PC-3 (cell line): ENCODE data around the gene SLC6A7. TPM values are rescaled to one million over a fixed set of nuclear protein-coding genes. Genes with fewer than 3 reads are reported as not detected.

ENCODE experiments used
- ATAC-seq: fragments of 200-7000 bp; cut with Tn5 transposase; 2 replicates; pipeline ENCODE4 v1.9.1; 2020; ENCODE audit warnings: mild to moderate bottlenecking, moderate library complexity
- BruUV-seq: library from RNA; stranded (reverse); fragments of 400-500 nt; replicated peaks from 2 replicates; lab custom pipeline; 2021; lab: Mats Ljungman, UMichigan
- CTCF ChIA-PET: fragments of 300-600 bp; sonication (Branson Sonifier 250); formaldehyde crosslinking; loops from one replicate; lab custom pipeline; 2022; ENCODE audit warnings: antibody characterized with exemption; lab: Charles Lee
- POLR2A ChIA-PET: fragments of 300-600 bp; sonication (Branson Sonifier 250); formaldehyde crosslinking; loops from one replicate; lab custom pipeline; 2022; ENCODE audit warnings: antibody characterized with exemption; ENCODE audit not compliant: unreplicated experiment; lab: Charles Lee
- DNase-seq: peaks from one replicate; pipeline ENCODE4 v3.0.0-alpha.2; 2015
- H2AFZ ChIP-seq: fragments of 300-600 bp; sonication (generic); 2 replicates; pipeline ENCODE4 v1.6.0; 2016; ENCODE audit warnings: antibody characterized with exemption, low read length
- H3F3A ChIP-seq: fragments of 300-600 bp; sonication (generic); one replicate; pipeline ENCODE4 v1.6.0; 2017; ENCODE audit warnings: antibody characterized with exemption, low read length, control low read depth, mild to moderate bottlenecking; ENCODE audit not compliant: unreplicated experiment
- H3K27ac ChIP-seq: fragments of 300-600 bp; sonication (generic); 2 replicates; pipeline ENCODE4 v1.5.1; 2016; ENCODE audit warnings: mild to moderate bottlenecking, low read length
- H3K27me3 ChIP-seq: fragments of 300-600 bp; sonication (generic); 2 replicates; pipeline ENCODE4 v1.6.1; 2016; ENCODE audit warnings: low read length, mixed read lengths
- H3K36me3 ChIP-seq: fragments of 300-600 bp; sonication (generic); 2 replicates; pipeline ENCODE4 v1.6.1; 2016; ENCODE audit warnings: low read depth, mixed run types, low read length, mixed read lengths
- H3K4me1 ChIP-seq: fragments of 300-600 bp; sonication (generic); 2 replicates; pipeline ENCODE4 v1.5.1; 2016; ENCODE audit warnings: low read length; ENCODE audit not compliant: insufficient read depth
- H3K4me2 ChIP-seq: fragments of 300-600 bp; sonication (generic); 2 replicates; pipeline ENCODE4 v1.6.0; 2016; ENCODE audit warnings: low read length
- H3K4me3 ChIP-seq: fragments of 300-600 bp; sonication (generic); 2 replicates; pipeline ENCODE4 v1.5.1; 2016; ENCODE audit warnings: mild to moderate bottlenecking, low read length, mixed read lengths
- H3K79me2 ChIP-seq: fragments of 300-600 bp; sonication (generic); 2 replicates; pipeline ENCODE4 v1.6.1; 2017; ENCODE audit warnings: low read length, mixed read lengths
- H3K9ac ChIP-seq: fragments of 300-600 bp; sonication (generic); 2 replicates; pipeline ENCODE4 v1.6.0; 2016; ENCODE audit warnings: mild to moderate bottlenecking, low read length
- H3K9me2 ChIP-seq: fragments of 300-600 bp; sonication (generic); replicated peaks from 2 replicates; pipeline ENCODE4 v1.6.1; 2016; ENCODE audit warnings: mixed run types, low read length, mixed read lengths
- H3K9me3 ChIP-seq: fragments of 300-600 bp; sonication (generic); 2 replicates; pipeline ENCODE4 v1.6.1; 2016; ENCODE audit warnings: low read length, mixed read lengths
- H4K20me1 ChIP-seq: fragments of 300-600 bp; sonication (generic); 2 replicates; pipeline ENCODE4 v1.6.1; 2016; ENCODE audit warnings: low read length, mixed read lengths
- EZH2 ChIP-seq: fragments of 300-600 bp; sonication (generic); IDR thresholded peaks from one replicate; pipeline ENCODE4 v1.6.1; 2017; ENCODE audit warnings: antibody characterized with exemption, mild to moderate bottlenecking, low read length; ENCODE audit not compliant: unreplicated experiment
- EZH2phosphoT487 ChIP-seq: fragments of 300-600 bp; sonication (generic); IDR thresholded peaks from 2 replicates; pipeline ENCODE4 v1.6.1; 2018; ENCODE audit warnings: mild to moderate bottlenecking, antibody characterized with exemption, low read length, borderline replicate concordance
- intact Hi-C: fragments of 100-400 bp; cut with micrococcal nuclease; formaldehyde crosslinking; loops from 2 replicates; pipeline ENCODE4 v1.9.0; 2023
- total RNA-seq: library from RNA; depleted of rRNA; stranded (reverse); fragments of >200 nt; gene quantifications from 2 replicates; pipeline ENCODE4 v1.2.3, GENCODE V29; 2014
- TF ChIP-seq, protein P1 (sequence below): fragments of 300-600 bp; sonication (generic); conservative IDR thresholded peaks from 2 replicates; pipeline ENCODE4 v1.5.1; 2017; ENCODE audit warnings: antibody characterized with exemption, low read depth, mild to moderate bottlenecking, low read length

SLC6A7 gene
- total RNA-seq, 1 experiment from 2014 or later = 0.29 TPM

DNA sequence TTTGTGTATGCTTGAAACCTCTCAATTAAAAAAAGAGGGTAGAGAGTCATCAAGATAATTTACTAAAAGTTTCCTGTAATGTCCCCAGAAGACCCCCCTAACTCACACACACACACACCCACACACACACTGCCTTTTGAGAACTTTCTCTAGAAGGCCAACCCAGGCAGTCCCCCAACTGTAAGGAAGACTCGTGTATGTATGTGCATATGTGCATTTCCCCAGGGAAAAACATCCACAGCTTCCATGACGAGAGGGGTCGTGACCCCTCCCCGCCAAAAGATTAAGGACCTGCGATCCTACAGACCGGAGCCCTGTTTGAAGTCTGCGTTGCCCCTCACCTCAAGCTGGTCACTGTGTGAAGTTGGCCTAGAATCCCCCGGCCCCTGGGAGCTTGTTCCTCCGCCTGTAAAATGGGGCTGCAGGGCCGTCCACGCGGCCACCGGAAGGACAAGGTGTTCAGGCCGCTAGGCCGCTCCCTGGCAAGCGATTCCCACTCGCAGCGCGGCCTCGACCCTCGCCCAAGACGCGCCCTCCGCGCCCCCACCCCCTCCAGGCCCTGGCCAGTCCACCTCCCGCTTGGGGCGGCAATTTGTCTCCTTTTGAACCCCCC, 23.7 kb upstream of the SLC6A7 start:
- Histone ChIP-seq H3K4me3 (no peak overlapping the region), H3K79me2 (no peaks in the 10 kb centered on the region), H3K27ac (no peak overlapping the region), H3K36me3 (no peaks in the 10 kb centered on the region), H3K27me3 (peaks cover 3% of the 10 kb centered on the region; the same call in 1 of the 2 replicates), H3K9me2 (no peaks in the 10 kb centered on the region), H4K20me1 (no peaks in the 10 kb centered on the region), H3K9ac (no peak overlapping the region), H3K4me1 (peaks cover 5% of the 10 kb centered on the region; the same call in 1 of the 2 replicates), H3K9me3 (no peaks in the 10 kb centered on the region), H3K4me2 (no peak overlapping the region), H3F3A (no peaks in the 10 kb centered on the region), H2AFZ (no peak overlapping the region)
- TF ChIP-seq EZH2phosphoT487 (no peak), EZH2 (no peak)
- TF ChIP-seq, protein P1, sequence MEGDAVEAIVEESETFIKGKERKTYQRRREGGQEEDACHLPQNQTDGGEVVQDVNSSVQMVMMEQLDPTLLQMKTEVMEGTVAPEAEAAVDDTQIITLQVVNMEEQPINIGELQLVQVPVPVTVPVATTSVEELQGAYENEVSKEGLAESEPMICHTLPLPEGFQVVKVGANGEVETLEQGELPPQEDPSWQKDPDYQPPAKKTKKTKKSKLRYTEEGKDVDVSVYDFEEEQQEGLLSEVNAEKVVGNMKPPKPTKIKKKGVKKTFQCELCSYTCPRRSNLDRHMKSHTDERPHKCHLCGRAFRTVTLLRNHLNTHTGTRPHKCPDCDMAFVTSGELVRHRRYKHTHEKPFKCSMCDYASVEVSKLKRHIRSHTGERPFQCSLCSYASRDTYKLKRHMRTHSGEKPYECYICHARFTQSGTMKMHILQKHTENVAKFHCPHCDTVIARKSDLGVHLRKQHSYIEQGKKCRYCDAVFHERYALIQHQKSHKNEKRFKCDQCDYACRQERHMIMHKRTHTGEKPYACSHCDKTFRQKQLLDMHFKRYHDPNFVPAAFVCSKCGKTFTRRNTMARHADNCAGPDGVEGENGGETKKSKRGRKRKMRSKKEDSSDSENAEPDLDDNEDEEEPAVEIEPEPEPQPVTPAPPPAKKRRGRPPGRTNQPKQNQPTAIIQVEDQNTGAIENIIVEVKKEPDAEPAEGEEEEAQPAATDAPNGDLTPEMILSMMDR = no peak
- ChIA-PET CTCF (no interaction called here), POLR2A (no interaction called here)
- ATAC-seq = no peak
- no peak for DNase-seq
- BruUV-seq = no TSS peak
- intact Hi-C loops = no loop called here

DNA sequence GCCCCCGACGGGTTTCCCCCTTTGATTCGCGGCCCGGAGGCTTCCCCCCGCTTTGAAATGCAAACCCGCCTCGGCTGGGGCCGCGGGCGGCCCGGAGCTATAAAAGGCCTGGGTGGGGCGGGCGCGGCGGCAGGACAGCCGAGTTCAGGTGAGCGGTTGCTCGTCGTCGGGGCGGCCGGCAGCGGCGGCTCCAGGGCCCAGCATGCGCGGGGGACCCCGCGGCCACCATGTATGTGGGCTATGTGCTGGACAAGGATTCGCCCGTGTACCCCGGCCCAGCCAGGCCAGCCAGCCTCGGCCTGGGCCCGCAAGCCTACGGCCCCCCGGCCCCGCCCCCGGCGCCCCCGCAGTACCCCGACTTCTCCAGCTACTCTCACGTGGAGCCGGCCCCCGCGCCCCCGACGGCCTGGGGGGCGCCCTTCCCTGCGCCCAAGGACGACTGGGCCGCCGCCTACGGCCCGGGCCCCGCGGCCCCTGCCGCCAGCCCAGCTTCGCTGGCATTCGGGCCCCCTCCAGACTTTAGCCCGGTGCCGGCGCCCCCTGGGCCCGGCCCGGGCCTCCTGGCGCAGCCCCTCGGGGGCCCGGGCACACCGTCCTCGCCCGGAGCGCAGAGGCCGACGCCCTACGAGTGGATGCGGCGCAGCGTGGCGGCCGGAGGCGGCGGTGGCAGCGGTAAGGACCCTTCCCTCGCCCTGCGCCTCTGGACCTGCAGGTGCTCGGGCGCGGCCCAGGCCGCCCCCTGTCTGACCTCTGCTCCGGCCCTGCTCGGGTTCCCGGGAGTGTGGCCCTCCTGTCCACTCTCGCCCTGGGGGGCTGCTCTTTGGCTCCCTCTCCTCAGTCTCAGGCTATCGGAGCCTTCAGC, 23.0 kb upstream of the SLC6A7 start, which contains the start of gene CDX1:
Gene CDX1, plus strand, starts transcription at position 129 of the 862 bp plus-strand sequence. Its CDS starts 99 bp downstream, at position 228.
- BruUV-seq = no TSS peak
- Histone ChIP-seq H3K27me3 (peaks cover 3% of the 10 kb centered on the region; the same call in 1 of the 2 replicates), H3K79me2 (no peaks in the 10 kb centered on the region), H3F3A (no peaks in the 10 kb centered on the region), H3K36me3 (no peaks in the 10 kb centered on the region), H4K20me1 (no peaks in the 10 kb centered on the region), H3K4me3 (no peak within 1 kb of the TSS), H3K4me1 (peaks cover 4% of the 10 kb centered on the region; the same call in 1 of the 2 replicates), H3K9ac (no peak within 1 kb of the TSS), H3K4me2 (no peak within 1 kb of the TSS), H3K9me3 (no peaks in the 10 kb centered on the region), H3K9me2 (no peaks in the 10 kb centered on the region), H3K27ac (no peak within 1 kb of the TSS), H2AFZ (no peak within 1 kb of the TSS)
- TF ChIP-seq, protein P1 = no peak
- TF ChIP-seq EZH2phosphoT487 (no peak), EZH2 (no peak)
- POLR2A ChIA-PET = no interaction called here
- DNase-seq (no peak), ATAC-seq (no peak)
- intact Hi-C loops = no loop called here
- CTCF ChIA-PET = no interaction called here

GRCh38 chr5:150167512-150167850, 22.4 kb upstream of the SLC6A7 start:
- POLR2A ChIA-PET = no interaction called here
- Histone ChIP-seq H3K27ac (no peak overlapping the region), H3K27me3 (peaks cover 3% of the 10 kb centered on the region; the same call in 1 of the 2 replicates), H3K9me3 (no peaks in the 10 kb centered on the region), H3K4me3 (no peak overlapping the region), H3K4me1 (no peaks in the 10 kb centered on the region), H3F3A (no peaks in the 10 kb centered on the region), H3K36me3 (no peaks in the 10 kb centered on the region), H3K4me2 (no peak overlapping the region), H3K9me2 (no peaks in the 10 kb centered on the region), H3K79me2 (no peaks in the 10 kb centered on the region), H4K20me1 (no peaks in the 10 kb centered on the region), H2AFZ (no peak overlapping the region), H3K9ac (no peak overlapping the region)
- DNase-seq (no peak), ATAC-seq (no peak)
- intact Hi-C loops = no loop called here
- CTCF ChIA-PET = no interaction called here
- no TSS peak for BruUV-seq
- TF ChIP-seq, protein P1 = no peak
- TF ChIP-seq EZH2phosphoT487 = no peak
- TF ChIP-seq EZH2 = no peak
